HCT116 (cell line): Measurements from ENCODE around the gene BOD1. TPM values are rescaled to one million over a fixed set of nuclear protein-coding genes. Genes with fewer than 3 reads are reported as not detected.

Experiments
- ATAC-seq: fragments of 200-7000 bp; cut with Tn5 transposase; 2 replicates; pipeline ENCODE4 v1.9.1; 2020; ENCODE audit warnings: mild to moderate bottlenecking, moderate library complexity
- BruUV-seq: library from RNA; stranded (reverse); fragments of 400-500 nt; replicated peaks from 2 replicates; lab custom pipeline; 2021; lab: Mats Ljungman, UMichigan
- CTCF ChIA-PET: fragments of 300-600 bp; sonication (Branson Sonifier 250); formaldehyde crosslinking; loops from one replicate; lab custom pipeline; 2021; ENCODE audit warnings: antibody characterized with exemption; lab: Charles Lee
- POLR2A ChIA-PET: fragments of 300-600, 350-600 bp; sonication (Branson Sonifier 250); formaldehyde crosslinking; loops from one replicate; lab custom pipeline; 2021; ENCODE audit warnings: antibody characterized with exemption; lab: Charles Lee
- RAD21 ChIA-PET, 2 experiments: fragments of 300-600 bp; sonication (Branson Sonifier 250); formaldehyde crosslinking; loops; one replicate each; lab custom pipeline; 2023; ENCODE audit warnings: low total read pairs in 2 of 2; ENCODE audit not compliant: uncharacterized antibody in 2 of 2, unreplicated experiment in 2 of 2, low non-redundant PET in 1 of 2; lab: Charles Lee
- DNase-seq: peaks from one replicate; pipeline ENCODE4 v3.0.0-alpha.2; 2010; ENCODE audit warnings: low read depth, low spot score
- H2AFZ ChIP-seq: fragments of 200-600 bp; shearing (Covaris generic), sonication (generic); 2 replicates; pipeline ENCODE4 v1.6.1; 2017; ENCODE audit warnings: low read depth, mixed run types, mixed read lengths, antibody characterized with exemption, low read length; ENCODE audit not compliant: poor library complexity, severe bottlenecking
- H3K27ac ChIP-seq: 2 replicates; pipeline ENCODE4 v1.5.1; 2012; ENCODE audit warnings: low read depth, low read length
- H3K27me3 ChIP-seq: fragments of 200-600 bp; sonication (generic); 2 replicates; pipeline ENCODE4 v1.6.1; 2016; ENCODE audit warnings: mixed run types, low read length, mixed read lengths; ENCODE audit not compliant: insufficient read depth
- H3K36me3 ChIP-seq, 2 experiments: fragments of 200-500 bp in 1 of 2; fragments of 200-600 bp in 1 of 2; sonication (Bioruptor generic) in 1 of 2; sonication (generic) in 1 of 2; 2 replicates each; pipeline versions ENCODE4 v1.5.1 to v1.6.1; 2014 to 2016; ENCODE audit warnings: low read length in 2 of 2, inconsistent platforms in 1 of 2, mixed read lengths in 1 of 2, mixed run types in 1 of 2; ENCODE audit not compliant: insufficient read depth in 2 of 2, control insufficient read depth in 1 of 2
- H3K4me1 ChIP-seq, 2 experiments: fragments of 200-600 bp in 1 of 2; sonication (generic) in 1 of 2; 2 replicates each; pipeline versions ENCODE4 v1.5.1 to v1.6.1; 2012 to 2017; ENCODE audit warnings: low read length in 2 of 2, inconsistent platforms in 1 of 2, mild to moderate bottlenecking in 1 of 2, mixed read lengths in 1 of 2, mixed run types in 1 of 2, moderate library complexity in 1 of 2; ENCODE audit not compliant: insufficient read depth in 2 of 2, control insufficient read depth in 1 of 2
- H3K4me2 ChIP-seq: fragments of 200-600 bp; sonication (generic); 2 replicates; pipeline ENCODE4 v1.6.1; 2017; ENCODE audit warnings: mixed run types, low read length, mixed read lengths
- H3K4me3 ChIP-seq, 2 experiments: fragments of 200-600 bp in 1 of 2; sonication (generic) in 1 of 2; replicated peaks in 1 of 2; 2 replicates each; pipeline ENCODE4 v1.5.1; 2011 to 2016; ENCODE audit warnings: low read length in 2 of 2, control low read depth in 1 of 2, low read depth in 1 of 2, mild to moderate bottlenecking in 1 of 2, mixed read lengths in 1 of 2, mixed run types in 1 of 2
- H3K79me2 ChIP-seq: fragments of 200-600 bp; sonication (generic); 2 replicates; pipeline ENCODE4 v1.6.1; 2017; ENCODE audit warnings: mild to moderate bottlenecking, mixed run types, low read length, moderate library complexity, mixed read lengths; ENCODE audit not compliant: insufficient read depth
- H3K9ac ChIP-seq: fragments of 200-600 bp; sonication (generic); 2 replicates; pipeline ENCODE4 v1.6.1; 2016; ENCODE audit warnings: low read length, mixed read lengths
- H3K9me2 ChIP-seq: fragments of 200-600 bp; sonication (generic), shearing (Covaris generic); 2 replicates; pipeline ENCODE4 v1.6.1; 2017; ENCODE audit warnings: mixed run types, mild to moderate bottlenecking, moderate library complexity; ENCODE audit not compliant: insufficient read depth
- H3K9me3 ChIP-seq, 2 experiments: fragments of 200-500 bp in 1 of 2; fragments of 200-600 bp in 1 of 2; sonication (Bioruptor generic) in 1 of 2; sonication (generic) in 1 of 2; 2 replicates each; pipeline ENCODE4 v1.6.1; 2014 to 2017; ENCODE audit warnings: low read length in 2 of 2, mixed read lengths in 2 of 2, inconsistent platforms in 1 of 2, low read depth in 1 of 2, mild to moderate bottlenecking in 1 of 2, mixed run types in 1 of 2, moderate library complexity in 1 of 2; ENCODE audit not compliant: control insufficient read depth in 1 of 2, insufficient read depth in 1 of 2
- H4K20me1 ChIP-seq: fragments of 200-600 bp; sonication (generic), shearing (Covaris generic); 2 replicates; pipeline ENCODE4 v1.6.1; 2017; ENCODE audit warnings: mixed run types, mild to moderate bottlenecking, moderate library complexity; ENCODE audit not compliant: insufficient read depth
- ATF3 ChIP-seq: IDR thresholded peaks from 2 replicates; pipeline ENCODE4 v1.6.1; 2012
- CBX3 ChIP-seq: IDR thresholded peaks from 2 replicates; pipeline ENCODE4 v1.6.1; 2012; ENCODE audit warnings: low read depth
- SP1 ChIP-seq: IDR thresholded peaks from 2 replicates; pipeline ENCODE4 v1.6.1; 2012; ENCODE audit warnings: low read depth
- TCF7L2 ChIP-seq: IDR thresholded peaks from 2 replicates; pipeline ENCODE4 v1.7.0; 2011; ENCODE audit warnings: borderline replicate concordance, inconsistent platforms; ENCODE audit not compliant: insufficient read depth, insufficient read length; ENCODE audit errors: extremely low read depth
- YY1 ChIP-seq: IDR thresholded peaks from 2 replicates; pipeline ENCODE4 v1.6.1; 2011; ENCODE audit warnings: low read length, low read depth, moderate library complexity, mild to moderate bottlenecking; ENCODE audit not compliant: insufficient replicate concordance; ENCODE audit errors: extremely low read depth
- intact Hi-C: fragments of 100-400 bp; cut with micrococcal nuclease; formaldehyde crosslinking; loops from 2 replicates; pipeline ENCODE4 v1.10.0; 2022
- total RNA-seq: library from RNA; stranded (reverse); gene quantifications from one replicate; pipeline ENCODE4 v1.2.1, GENCODE V29; 2021; ENCODE audit not compliant: unreplicated experiment

BOD1 gene
- total RNA-seq, 1 experiment from 2014 or later = 60.2 TPM

GRCh38 chr5:173565491-173566072 is 50.9 kb downstream of the BOD1 start:
- TF ChIP-seq ATF3 (no peak), YY1 (no peak), CBX3 (no peak), TCF7L2 (no peak)
- no peak overlapping the region for H3K4me2 ChIP-seq
- H3K36me3 ChIP-seq = no peaks in the 10 kb centered on the region
- no peak overlapping the region for H3K9ac ChIP-seq
- POLR2A ChIA-PET = no interaction called here
- H4K20me1 ChIP-seq = no peaks in the 10 kb centered on the region
- ATAC-seq (no peak), DNase-seq (no peak)
- CTCF ChIA-PET = no interaction called here
- H3K9me3 ChIP-seq = peaks cover 0 to 9% of the 10 kb centered on the region in 2 experiments; a peak in 1 of 4 replicates
- RAD21 ChIA-PET = no interaction called here
- no peaks in the 10 kb centered on the region for H3K27me3 ChIP-seq
- intact Hi-C loops = no loop called here
- no TSS peak for BruUV-seq
- no peaks in the 10 kb centered on the region for H3K9me2 ChIP-seq
- H3K4me3 ChIP-seq = no peak overlapping the region
- H3K4me1 ChIP-seq = no peaks in the 10 kb centered on the region; a peak in 1 of 4 replicates
- H3K27ac ChIP-seq = no peak overlapping the region
- H2AFZ ChIP-seq = no peak overlapping the region
- H3K79me2 ChIP-seq = no peaks in the 10 kb centered on the region

- no peaks in the 10 kb centered on the region for H3K36me3 ChIP-seq
- H3K4me1 ChIP-seq = no peaks in the 10 kb centered on the region; a peak in 1 of 4 replicates
- RAD21 ChIA-PET = no interaction called here
- POLR2A ChIA-PET = no interaction called here
- H3K9me3 ChIP-seq = peaks cover 0 to 9% of the 10 kb centered on the region in 2 experiments; a peak in 1 of 4 replicates
- TF ChIP-seq SP1 = no peak
- TF ChIP-seq YY1 = no peak
- TF ChIP-seq CBX3 = no peak
- H3K4me2 ChIP-seq = no peak overlapping the region
- no peaks in the 10 kb centered on the region for H3K79me2 ChIP-seq
- DNase-seq (no peak), ATAC-seq (no peak)
- no peaks in the 10 kb centered on the region for H4K20me1 ChIP-seq
- H3K4me3 ChIP-seq = no peak overlapping the region
- no peaks in the 10 kb centered on the region for H3K9me2 ChIP-seq
- CTCF ChIA-PET = interaction anchor here (2.2 kb wide), 1 partner anchor 9 kb away, joined by 5 read pairs; no protein-coding TSS in a partner anchor
- H3K9ac ChIP-seq = no peak overlapping the region
- no peak overlapping the region for H3K27ac ChIP-seq
- no peak overlapping the region for H2AFZ ChIP-seq
- BruUV-seq = no TSS peak
- intact Hi-C loops = no loop called here
- H3K27me3 ChIP-seq = no peaks in the 10 kb centered on the region
Observed at GRCh38 chr5:173564106-173564505, 52.3 kb downstream of the BOD1 start.
